Stimulated activated CD8-positive, alpha-beta memory T cell treated with anti-CD3 and anti-CD28 coated beads, Interleukin-7, amount 100 ng/mL, for 1 hour (primary cell): ENCODE results near the gene SPAST.
"Not testable (repeated sequence)": the region's sequence is repeated elsewhere in the genome, so short reads cannot be mapped to it uniquely, and the experiment has no call there.

Experiments
- DNase-seq, 2 donors: peaks; one replicate each; pipeline ENCODE4 v3.0.0-alpha.2; 2020; ENCODE audit warnings: low read depth in 2 of 2

The SPAST gene

GRCh38 chr2:32128636-32129035 lies 65.3 kb downstream of the SPAST start:
- DNase-seq, result no peak

GRCh38 chr2:32129086-32129485 lies 65.7 kb downstream of the SPAST start:
- no peak for DNase-seq

- DNase-seq, result no peak
Measured at GRCh38 chr2:32135409-32135808, 72.1 kb downstream of the SPAST start.

- no peak for DNase-seq
Measured at GRCh38 chr2:32136097-32136496, 72.7 kb downstream of the SPAST start.

GRCh38 chr2:32151544-32151943 lies 88.2 kb downstream of the SPAST start:
- DNase-seq, result not testable (repeated sequence)

GRCh38 chr2:32159678-32160077 lies 96.3 kb downstream of the SPAST start:
- no peak for DNase-seq

GRCh38 chr2:32161296-32161695 lies 97.9 kb downstream of the SPAST start:
- DNase-seq, result no peak

- not testable (repeated sequence) for DNase-seq
Measured at GRCh38 chr2:32164254-32164653, 100.9 kb downstream of the SPAST start.

GRCh38 chr2:32165027-32165347 lies 101.6 kb downstream of the SPAST start:
- not testable (repeated sequence) for DNase-seq

- DNase-seq, result no peak
Measured at GRCh38 chr2:32166115-32166574, 102.8 kb downstream of the SPAST start.

GRCh38 chr2:32168513-32168912 lies 105.2 kb downstream of the SPAST start:
- DNase-seq, result no peak

- no peak for DNase-seq
Measured at GRCh38 chr2:32172870-32173269, 109.5 kb downstream of the SPAST start.

- DNase-seq, result no peak
Measured at GRCh38 chr2:32182667-32183066, 119.3 kb downstream of the SPAST start.

- no peak for DNase-seq
Measured at GRCh38 chr2:32189011-32189410, 125.7 kb downstream of the SPAST start.

- no peak for DNase-seq
Measured at GRCh38 chr2:32192418-32192817, 129.1 kb downstream of the SPAST start.

GRCh38 chr2:32200814-32201213 lies 137.5 kb downstream of the SPAST start:
- no peak for DNase-seq

- DNase-seq, result not testable (repeated sequence)
Measured at GRCh38 chr2:32203428-32203827, 140.1 kb downstream of the SPAST start.
